GM21367 (cell line): ENCODE measurements around the gene CARD9.
"Not testable (repeated sequence)": the region's sequence is repeated elsewhere in the genome, so short reads cannot be mapped to it uniquely, and the experiment has no call there.

Experiments used
- ATAC-seq: cut with Tn5 transposase; IDR thresholded peaks from one replicate; pipeline ENCODE4 v1.9.1; 2021; ENCODE audit not compliant: unreplicated experiment

Gene CARD9

GRCh38 chr9:136373300-136374182 lies at the start of gene CARD9:
Gene CARD9 (minus strand): TSS chr9:136373669. CDS start chr9:136372078, 1,591 bp downstream.
- no peak for ATAC-seq

DNA sequence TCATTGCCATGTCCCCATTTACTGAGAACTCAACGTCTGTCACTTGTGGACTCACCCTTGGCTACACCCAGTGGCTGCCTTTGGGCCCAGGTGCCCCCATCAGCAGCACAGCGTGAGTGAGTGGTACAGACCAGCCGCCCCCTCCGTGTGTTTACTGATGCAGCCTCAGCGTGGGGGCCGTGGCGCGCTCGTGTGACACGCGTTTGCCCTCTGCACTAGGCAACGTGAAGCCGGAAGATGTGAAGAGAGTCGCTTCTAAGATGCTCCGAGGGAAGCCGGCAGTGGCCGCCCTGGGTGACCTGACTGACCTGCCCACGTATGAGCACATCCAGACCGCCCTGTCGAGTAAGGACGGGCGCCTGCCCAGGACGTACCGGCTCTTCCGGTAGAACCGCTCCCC lies 49.4 kb upstream of the CARD9 start:
- ATAC-seq, result no peak

GRCh38 chr9:136421791-136422190 lies 48.3 kb upstream of the CARD9 start:
- ATAC-seq, result no peak

- no peak for ATAC-seq
Measured at GRCh38 chr9:136419092-136419420, 45.6 kb upstream of the CARD9 start.

GRCh38 chr9:136418182-136419091 lies 45.0 kb upstream of the CARD9 start:
- no peak for ATAC-seq

DNA sequence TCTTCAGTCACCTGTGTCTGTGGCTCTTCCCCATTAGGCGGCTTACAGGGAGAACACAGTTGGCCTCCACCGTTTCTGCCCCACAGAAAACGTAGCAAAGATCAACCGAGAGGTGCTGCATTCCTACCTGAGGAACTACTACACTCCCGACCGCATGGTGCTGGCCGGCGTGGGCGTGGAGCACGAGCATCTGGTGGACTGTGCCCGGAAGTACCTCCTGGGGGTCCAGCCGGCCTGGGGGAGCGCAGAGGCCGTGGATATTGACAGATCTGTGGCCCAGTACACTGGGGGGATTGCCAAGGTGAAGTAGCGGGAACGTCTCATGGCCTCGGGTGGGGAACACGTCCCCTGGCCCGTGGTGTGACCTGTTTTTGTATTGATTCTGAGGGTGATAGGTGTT lies 43.4 kb upstream of the CARD9 start:
- no peak for ATAC-seq

DNA sequence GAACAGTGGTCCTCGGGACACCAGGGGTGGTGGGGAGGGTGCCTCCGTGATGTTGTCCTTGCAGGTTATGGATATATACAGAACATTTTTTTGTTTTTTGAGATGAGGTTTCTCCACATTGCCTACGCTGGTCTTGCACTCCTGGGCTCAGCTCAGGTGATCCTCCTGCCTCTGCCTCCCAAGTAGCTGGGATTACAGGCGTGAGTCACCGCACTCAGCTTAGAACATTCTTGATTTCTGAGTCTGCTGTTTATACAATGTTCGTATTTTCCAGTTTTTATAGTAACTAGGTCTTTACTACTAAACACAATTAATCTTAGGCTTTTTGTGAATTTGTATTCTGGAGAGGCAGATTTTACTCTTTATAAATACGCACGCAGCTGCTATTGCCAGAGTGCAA lies 43.0 kb upstream of the CARD9 start:
- no peak for ATAC-seq

DNA sequence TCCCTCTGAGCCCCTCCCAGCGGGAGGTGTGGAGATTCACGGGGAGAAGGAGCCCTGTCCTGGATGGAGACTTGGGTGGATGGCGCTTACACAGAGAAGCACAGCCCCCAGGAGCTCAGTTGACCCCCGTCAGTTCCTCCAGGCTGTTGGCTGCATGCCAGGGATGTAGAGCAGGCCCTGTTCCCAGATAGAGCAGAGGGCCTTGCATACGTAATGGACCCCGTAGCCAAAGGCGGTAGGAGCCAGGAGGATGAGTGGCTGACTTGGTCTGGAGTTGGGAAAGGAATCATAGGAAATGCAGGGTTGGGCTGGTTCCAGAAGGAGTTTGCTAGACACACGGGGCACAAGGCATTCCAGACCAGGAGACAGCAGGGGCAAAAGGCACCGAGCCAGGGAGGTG lies 39.5 kb upstream of the CARD9 start:
- ATAC-seq, result no peak

DNA sequence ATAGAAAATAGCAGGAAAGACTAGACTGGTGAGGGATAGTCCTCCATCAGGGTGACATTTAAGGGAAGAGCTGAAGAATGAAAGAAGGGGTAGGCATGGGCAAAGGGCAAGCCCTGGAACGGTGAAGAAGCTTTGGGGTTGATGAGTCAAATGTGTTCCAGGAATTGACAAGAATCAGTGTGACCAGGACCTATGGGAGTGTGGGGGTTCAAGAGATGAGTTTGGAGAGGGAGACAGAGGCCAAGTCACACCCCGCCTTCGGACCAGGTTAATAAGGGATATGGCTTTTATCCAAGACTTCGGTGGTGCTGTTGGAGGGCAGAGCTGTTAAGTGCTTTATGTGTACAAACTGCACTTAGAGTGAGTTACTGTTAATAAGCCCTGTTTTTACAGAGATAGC lies 37.9 kb upstream of the CARD9 start:
- ATAC-seq, result no peak

GRCh38 chr9:136410500-136411287 lies 37.2 kb upstream of the CARD9 start, which contains the start of the genes ENTR1 and PMPCA:
Gene ENTR1 (minus strand): TSS chr9:136410614. CDS start chr9:136410397, 217 bp downstream.
Gene PMPCA (plus strand): TSS chr9:136410658. CDS start chr9:136410669, 11 bp downstream.
- ATAC-seq, result peak; percentile 67

DNA sequence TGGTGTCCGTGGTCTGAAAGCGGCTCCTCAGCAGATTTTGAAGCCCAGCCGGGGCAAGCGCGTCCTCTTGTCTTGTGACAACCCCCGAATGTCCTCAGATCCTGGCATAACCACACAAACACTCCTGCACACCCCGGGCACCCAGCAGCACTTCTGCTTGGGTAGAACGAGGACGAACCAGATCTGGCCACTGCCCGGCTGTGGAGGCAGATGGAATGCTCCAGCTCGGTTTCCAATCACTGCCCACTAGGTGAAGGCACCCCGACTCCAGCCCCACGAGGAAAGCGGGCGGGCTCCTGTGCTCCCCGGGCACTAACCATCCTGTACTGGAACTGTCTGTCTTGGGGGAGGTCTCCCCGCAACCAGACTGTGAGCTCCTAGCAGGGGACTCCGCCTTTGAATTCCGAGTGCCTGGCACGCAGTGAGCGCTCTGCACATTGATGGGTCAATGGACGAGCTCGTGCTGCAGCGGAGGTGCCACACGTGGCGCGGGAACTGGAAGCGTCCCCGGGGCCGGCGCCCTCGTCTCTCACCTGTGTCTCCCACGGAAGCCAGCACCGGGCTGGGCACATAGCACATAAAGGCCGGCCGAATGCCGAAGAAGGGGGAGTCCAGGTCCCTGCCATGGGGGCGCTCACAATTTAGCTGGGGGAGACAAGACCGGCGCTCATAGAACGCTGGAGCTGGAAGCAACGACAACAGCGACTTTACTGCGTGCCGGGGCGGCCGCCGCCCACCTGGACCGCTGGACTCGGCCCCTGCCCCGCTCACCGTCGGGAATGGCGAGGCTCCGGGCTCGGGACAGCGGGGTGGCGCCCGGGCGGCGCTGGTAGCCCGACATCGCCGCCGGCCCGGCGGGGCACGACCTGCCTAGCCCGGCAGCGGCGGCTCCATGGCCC lies 36.3 kb upstream of the CARD9 start:
- ATAC-seq, result no peak

DNA sequence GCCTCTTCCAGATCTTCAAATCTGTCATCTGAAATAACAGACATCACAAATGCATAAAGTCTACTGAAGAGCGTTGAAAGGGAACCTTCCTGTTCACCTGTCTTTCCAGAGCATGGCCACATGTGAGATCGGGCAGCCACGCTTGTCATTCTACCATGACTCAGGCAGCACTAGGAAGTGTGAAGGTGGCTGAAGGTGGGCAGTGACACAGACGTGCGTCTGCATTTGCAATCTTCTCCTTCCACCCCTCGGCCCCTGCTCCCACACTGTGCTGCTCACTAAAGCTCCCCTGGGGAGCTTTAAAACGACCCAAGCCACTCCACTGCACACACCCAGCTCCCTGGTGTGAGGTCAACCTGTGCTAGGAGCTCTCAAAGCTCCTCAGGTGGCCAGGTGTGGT lies 34.4 kb upstream of the CARD9 start:
- no peak for ATAC-seq

GRCh38 chr9:136407061-136407460 lies 33.6 kb upstream of the CARD9 start:
- ATAC-seq, result not testable (repeated sequence)

GRCh38 chr9:136405904-136406303 lies 32.4 kb upstream of the CARD9 start:
- not testable (repeated sequence) for ATAC-seq

DNA sequence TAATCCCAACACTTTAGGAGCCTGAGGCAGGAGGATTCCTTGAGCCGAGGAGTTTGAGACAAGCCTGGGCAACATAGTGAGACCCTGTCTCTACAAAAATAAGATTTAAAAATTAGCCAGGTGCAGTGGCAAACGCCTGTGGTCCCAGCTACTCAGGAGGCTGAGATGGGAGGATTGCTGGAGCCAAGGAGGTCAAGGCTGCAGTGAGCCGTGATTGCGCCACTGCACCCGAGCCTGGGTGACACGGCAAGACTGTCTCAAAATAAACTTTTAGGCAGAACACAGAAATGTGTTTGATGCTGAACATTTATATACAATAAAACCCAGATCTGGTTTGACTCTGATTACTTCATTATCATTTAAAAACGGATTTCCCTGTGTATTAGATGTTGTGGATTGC lies 32.0 kb upstream of the CARD9 start:
- ATAC-seq, result no peak

DNA sequence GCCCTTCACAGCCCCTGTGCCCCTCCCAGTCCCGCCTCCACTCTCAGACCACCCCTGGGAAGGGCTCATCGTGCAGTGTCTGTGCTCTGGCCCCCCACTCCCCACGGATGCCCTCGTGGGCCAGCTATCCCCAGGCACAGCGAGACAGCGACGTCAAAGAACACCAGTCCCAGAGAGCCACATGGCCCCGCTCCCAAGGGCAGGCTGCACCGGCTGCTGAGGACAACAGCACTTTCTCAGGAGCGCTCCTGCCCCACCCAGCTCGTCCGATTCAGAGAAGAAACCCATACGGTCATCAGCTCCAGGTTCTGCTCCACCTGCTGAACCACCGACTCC lies 31.3 kb upstream of the CARD9 start:
- ATAC-seq, result no peak

DNA sequence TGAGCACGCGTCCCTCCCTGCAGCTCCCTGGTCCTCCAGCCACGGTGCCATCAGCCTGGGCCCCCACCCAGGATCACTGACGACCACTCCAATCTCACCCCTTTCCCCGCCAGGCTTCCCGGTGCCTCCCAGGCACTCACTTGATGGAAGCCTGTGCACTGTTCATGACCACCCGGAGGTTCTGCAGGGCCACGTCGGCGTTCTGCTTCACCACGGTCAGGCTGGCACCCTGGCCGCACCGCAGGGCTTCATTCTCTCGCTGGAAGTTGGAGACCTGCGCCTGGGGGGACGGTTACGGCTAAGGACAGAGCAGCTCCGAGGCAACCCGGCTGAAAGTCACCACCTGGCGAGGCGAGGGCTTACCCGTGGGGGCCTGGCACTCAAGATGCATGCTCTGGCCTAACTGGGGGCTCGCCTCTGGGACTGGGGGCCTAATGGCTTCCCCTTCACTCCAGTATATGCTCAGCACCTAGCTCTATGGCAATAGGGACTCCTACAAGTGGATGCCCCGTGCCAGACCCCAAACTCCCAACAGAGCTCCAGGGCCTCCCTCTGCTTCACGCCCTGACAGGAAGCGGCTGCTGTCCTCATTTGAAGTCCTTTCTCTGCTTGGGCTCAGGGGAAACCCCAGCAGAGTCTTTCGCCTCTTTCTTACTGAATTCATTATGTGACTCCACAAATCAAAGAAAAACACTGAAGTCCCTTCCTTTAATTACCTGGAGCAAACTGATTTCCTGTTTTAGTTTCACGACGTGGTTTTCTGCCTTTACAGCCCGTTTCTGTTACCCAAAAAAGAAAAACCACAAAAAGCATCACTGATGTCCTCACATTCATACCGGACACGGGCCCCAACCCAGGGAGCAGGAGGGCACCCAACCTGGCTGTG lies 30.7 kb upstream of the CARD9 start:
- ATAC-seq, result no peak

DNA sequence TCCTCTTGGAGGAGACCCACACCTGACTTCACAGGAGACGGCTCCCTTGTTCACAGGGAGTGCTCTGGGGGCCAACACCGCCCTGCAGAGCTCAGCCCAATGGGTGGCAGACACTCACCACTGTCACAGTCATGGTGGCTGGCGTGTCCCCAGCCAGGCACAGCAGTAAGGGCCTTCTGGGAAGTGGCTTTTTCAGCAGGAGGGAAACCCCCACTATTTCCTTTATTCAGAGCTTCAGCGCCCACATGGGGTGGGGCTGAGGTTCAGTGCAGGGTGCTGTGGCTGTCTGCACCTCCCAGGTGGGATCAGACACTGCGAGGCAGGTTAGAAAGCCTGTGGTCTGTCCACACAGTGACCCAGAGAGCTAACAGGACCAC lies 30.1 kb upstream of the CARD9 start:
- no peak for ATAC-seq

DNA sequence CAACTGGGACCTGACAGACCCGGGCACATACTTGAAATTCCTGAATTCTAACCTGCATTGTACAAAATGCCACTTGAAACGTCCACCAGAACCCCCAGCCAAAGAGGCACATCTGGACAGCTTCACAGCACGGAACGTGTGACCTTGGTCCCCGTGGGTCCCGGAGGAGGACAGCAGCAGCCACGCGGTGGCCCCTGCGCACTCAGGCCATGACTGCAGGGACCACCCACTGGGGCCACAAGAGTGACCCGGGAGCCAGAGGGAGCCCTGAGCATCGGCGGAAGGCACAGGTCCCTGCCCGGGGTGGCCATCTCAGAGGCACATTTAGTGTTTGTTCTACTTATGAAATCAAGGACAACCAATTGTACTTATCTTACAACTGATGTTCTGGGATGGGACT lies 28.6 kb upstream of the CARD9 start:
- no peak for ATAC-seq
